MCF 10A (cell line): ENCODE measurements around the gene DXO. TPM values are rescaled to one million over a fixed set of nuclear protein-coding genes. Genes with fewer than 3 reads are reported as not detected.
A peak's percentile ranks its signal among the peaks of the same experiment; 100 is the strongest.
"Not testable (repeated sequence)": the region's sequence is repeated elsewhere in the genome, so short reads cannot be mapped to it uniquely, and the experiment has no call there.

ENCODE experiments used
- BruUV-seq: library from RNA; stranded (reverse); fragments of 400-500 nt; replicated peaks from 2 replicates; lab custom pipeline; 2021; lab: Mats Ljungman, UMichigan
- CTCF ChIA-PET: fragments of 300-600 bp; sonication (Branson Sonifier 250); formaldehyde crosslinking; extraction: SDS; loops from one replicate; lab custom pipeline; 2021; ENCODE audit warnings: antibody characterized with exemption, inconsistent platforms; lab: Yijun Ruan, JAX
- POLR2A ChIA-PET: fragments of 300-600, 350-650 bp; sonication (Branson Sonifier 250); formaldehyde crosslinking; extraction: SDS; loops from one replicate; lab custom pipeline; 2020; ENCODE audit warnings: antibody characterized with exemption, inconsistent platforms; lab: Yijun Ruan, JAX
- DNase-seq: peaks from one replicate; pipeline ENCODE4 v3.0.0-alpha.2; 2018; ENCODE audit not compliant: unreplicated experiment
- H3K27ac Mint-ChIP-seq: one replicate; pipeline ENCODE4 v1.8.0; 2022; ENCODE audit warnings: mild to moderate bottlenecking, low read depth, mixed read lengths; ENCODE audit not compliant: unreplicated experiment
- H3K27me3 Mint-ChIP-seq: one replicate; pipeline ENCODE4 v1.8.0; 2022; ENCODE audit warnings: mixed read lengths; ENCODE audit not compliant: insufficient read depth, unreplicated experiment
- H3K36me3 Mint-ChIP-seq: one replicate; pipeline ENCODE4 v1.8.0; 2022; ENCODE audit warnings: mild to moderate bottlenecking, moderate library complexity, mixed read lengths; ENCODE audit not compliant: insufficient read depth, unreplicated experiment
- H3K4me1 Mint-ChIP-seq: one replicate; pipeline ENCODE4 v1.8.0; 2022; ENCODE audit warnings: mixed read lengths; ENCODE audit not compliant: insufficient read depth, unreplicated experiment
- H3K4me3 Mint-ChIP-seq: one replicate; pipeline ENCODE4 v1.8.0; 2022; ENCODE audit warnings: mild to moderate bottlenecking, moderate library complexity, mixed read lengths; ENCODE audit not compliant: unreplicated experiment
- H3K9me3 Mint-ChIP-seq: one replicate; pipeline ENCODE4 v1.8.0; 2022; ENCODE audit warnings: mixed read lengths; ENCODE audit not compliant: unreplicated experiment
- intact Hi-C: fragments of 100-400 bp; cut with micrococcal nuclease; formaldehyde crosslinking; loops from 2 replicates; pipeline ENCODE4 v1.14.1; 2022
- total RNA-seq: library from RNA; stranded (reverse); gene quantifications from 2 replicates; pipeline ENCODE4 v1.2.3, GENCODE V29; 2022
- TF ChIP-seq, protein P1 (sequence below): fragments of 200-600 bp; IDR thresholded peaks from one replicate; pipeline ENCODE4 v1.8.0; 2022; ENCODE audit warnings: antibody characterized with exemption, mild to moderate bottlenecking; ENCODE audit not compliant: unreplicated experiment

DXO gene
- total RNA-seq, 1 experiment from 2014 or later = 41.4 TPM

DNA sequence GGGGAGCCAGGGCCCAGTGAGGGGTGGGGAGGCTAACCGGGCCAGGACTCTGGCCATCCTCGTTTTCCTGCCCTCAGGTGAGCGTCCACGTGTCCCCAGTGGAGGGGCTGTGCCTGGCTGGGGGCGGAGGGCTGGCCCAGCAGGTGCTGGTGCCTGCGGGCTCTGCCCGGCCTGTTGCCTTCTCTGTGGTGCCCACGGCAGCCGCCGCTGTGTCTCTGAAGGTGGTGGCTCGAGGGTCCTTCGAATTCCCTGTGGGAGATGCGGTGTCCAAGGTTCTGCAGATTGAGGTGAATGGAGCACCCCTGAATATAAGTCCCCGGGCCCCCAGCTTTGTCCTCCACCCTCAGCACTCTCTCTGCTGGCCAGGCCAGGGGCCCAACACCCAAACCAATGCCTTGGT lies 22.5 kb upstream of the DXO start:
- BruUV-seq, DNase-seq, CTCF ChIA-PET, H3K27me3 Mint-ChIP-seq, H3K4me3 Mint-ChIP-seq, intact Hi-C loops, H3K9me3 Mint-ChIP-seq, H3K4me1 Mint-ChIP-seq, POLR2A ChIA-PET, H3K27ac Mint-ChIP-seq, H3K36me3 Mint-ChIP-seq: not testable (repeated sequence)

GRCh38 chr6:31989363-31989762 lies 17.4 kb upstream of the DXO start:
- POLR2A ChIA-PET, BruUV-seq, H3K4me3 Mint-ChIP-seq, H3K4me1 Mint-ChIP-seq, DNase-seq, H3K36me3 Mint-ChIP-seq, H3K9me3 Mint-ChIP-seq, CTCF ChIA-PET, H3K27me3 Mint-ChIP-seq, intact Hi-C loops, H3K27ac Mint-ChIP-seq: not testable (repeated sequence)

DNA sequence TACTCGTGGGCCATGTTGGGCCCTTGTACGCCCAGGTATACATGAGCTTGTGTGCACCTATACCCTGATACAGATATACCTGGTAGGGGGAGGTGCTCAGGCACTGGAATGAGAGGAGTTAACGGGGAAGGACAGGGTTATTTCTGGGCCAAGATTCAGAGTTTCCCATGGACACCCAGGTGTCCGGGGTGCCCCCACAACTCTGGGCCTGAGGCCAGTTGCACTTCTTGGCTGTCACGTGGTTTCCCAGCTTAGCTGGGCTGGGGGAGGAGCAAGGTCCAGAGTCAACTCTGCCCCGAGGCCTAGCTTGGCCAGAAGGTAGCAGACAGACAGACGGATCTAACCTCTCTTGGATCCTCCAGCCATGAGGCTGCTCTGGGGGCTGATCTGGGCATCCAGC lies 9.8 kb upstream of the DXO start, which contains the start of gene C4A:
TSS of gene C4A (plus strand) at position 314 of the 400 bp plus-strand sequence. CDS start at position 365, 51 bp downstream.
- H3K27me3 Mint-ChIP-seq, H3K9me3 Mint-ChIP-seq, H3K4me1 Mint-ChIP-seq, DNase-seq, H3K27ac Mint-ChIP-seq, BruUV-seq, CTCF ChIA-PET, H3K36me3 Mint-ChIP-seq, H3K4me3 Mint-ChIP-seq, intact Hi-C loops, POLR2A ChIA-PET: not testable (repeated sequence)

DNA sequence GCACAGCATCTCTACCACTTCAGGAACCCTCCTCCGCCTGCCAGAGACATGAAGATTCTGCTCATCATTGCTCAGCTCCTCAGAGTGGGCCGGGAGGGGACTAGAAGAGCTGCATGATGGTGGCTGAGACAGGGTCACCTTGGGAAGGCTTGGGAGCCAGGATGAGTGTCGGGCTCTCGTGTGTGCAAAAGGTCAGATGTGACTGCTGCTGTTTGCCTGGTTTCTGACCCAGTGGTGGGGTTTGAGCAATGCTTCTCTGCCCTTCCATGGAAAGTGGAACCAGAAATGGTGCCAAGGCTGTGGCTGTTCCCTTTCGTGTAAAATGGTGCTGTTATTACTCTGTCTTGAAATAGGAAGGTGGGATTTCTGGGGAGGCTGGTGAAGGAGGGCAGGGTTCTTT lies 9.1 kb upstream of the DXO start:
- CTCF ChIA-PET, H3K27me3 Mint-ChIP-seq, H3K27ac Mint-ChIP-seq, BruUV-seq, H3K4me1 Mint-ChIP-seq, H3K36me3 Mint-ChIP-seq, H3K9me3 Mint-ChIP-seq, intact Hi-C loops, DNase-seq, H3K4me3 Mint-ChIP-seq: not testable (repeated sequence)
- POLR2A ChIA-PET = interaction anchor here (1.0 kb wide), 1 partner anchor 22 kb away, joined by 3 read pairs; the partner anchor contains the start of gene SKIC2

- H3K4me3 Mint-ChIP-seq, H3K36me3 Mint-ChIP-seq, intact Hi-C loops, H3K9me3 Mint-ChIP-seq, H3K27me3 Mint-ChIP-seq, BruUV-seq, DNase-seq, H3K4me1 Mint-ChIP-seq: not testable (repeated sequence)
- POLR2A ChIA-PET = interaction anchor here (0.5 to 1.0 kb wide), 2 partner anchors 21 to 133 kb away, joined by 3 read pairs; partner anchors contain the start of gene SKIC2
- CTCF ChIA-PET = interaction anchor here (0.6 kb wide), 1 partner anchor 10 kb away, joined by 3 read pairs; no protein-coding TSS in a partner anchor
- peak overlapping the region; percentile 6 for H3K27ac Mint-ChIP-seq
Observed at GRCh38 chr6:31980195-31980876, 8.4 kb upstream of the DXO start.

DNA sequence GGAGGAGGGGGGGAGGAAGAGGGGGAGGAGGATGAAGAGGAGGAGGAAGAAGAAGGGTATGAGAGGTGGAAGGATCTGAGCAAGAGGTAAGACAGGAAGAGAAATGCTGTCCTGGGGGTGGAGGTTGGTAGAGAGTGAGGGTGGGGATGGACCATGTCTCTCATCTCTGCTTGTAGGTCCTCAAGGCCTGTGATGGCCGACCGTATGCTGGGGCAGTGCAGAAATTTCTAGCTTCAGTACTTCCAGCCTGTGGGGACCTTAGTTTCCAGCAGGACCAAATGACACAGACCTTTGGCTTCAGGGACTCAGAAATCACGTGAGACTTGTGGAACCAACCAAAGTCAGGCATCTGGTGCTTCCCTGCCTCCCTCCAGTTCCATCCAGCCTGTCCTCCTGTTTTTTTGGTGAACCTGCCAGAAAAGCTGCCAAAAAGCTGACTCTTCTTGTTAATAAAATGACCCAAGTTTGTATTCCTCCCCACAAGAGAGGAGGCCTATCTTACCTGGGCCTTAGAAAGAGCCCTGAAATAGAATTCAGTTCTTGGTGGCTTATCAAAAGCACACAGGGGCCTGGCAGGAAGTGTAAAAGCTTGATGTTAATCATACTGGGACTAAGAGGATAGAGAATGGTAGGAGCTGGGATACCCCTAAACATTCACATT lies 7.4 kb upstream of the DXO start:
- CTCF ChIA-PET = interaction anchor here (0.6 to 0.7 kb wide), 3 partner anchors 9 to 142 kb away, joined by 3 to 4 read pairs (median 3); no protein-coding TSS in a partner anchor
- Mint-ChIP-seq H3K4me3 (no peak overlapping the region), H3K4me1 (no peaks in the 10 kb centered on the region), H3K9me3 (no peaks in the 10 kb centered on the region), H3K36me3 (peaks cover 13% of the 10 kb centered on the region), H3K27me3 (no peaks in the 10 kb centered on the region), H3K27ac (peak overlapping the region; percentile 6)
- no TSS peak for BruUV-seq
- intact Hi-C loops = loop anchor here (10.0 kb wide), 1 partner anchor 175 kb away; the partner anchor contains the start of genes PPT2 and PRRT1
- POLR2A ChIA-PET = interaction anchor here (0.6 kb wide), 1 partner anchor 216 kb away, joined by 3 read pairs; no protein-coding TSS in a partner anchor
- TF ChIP-seq, protein P1, sequence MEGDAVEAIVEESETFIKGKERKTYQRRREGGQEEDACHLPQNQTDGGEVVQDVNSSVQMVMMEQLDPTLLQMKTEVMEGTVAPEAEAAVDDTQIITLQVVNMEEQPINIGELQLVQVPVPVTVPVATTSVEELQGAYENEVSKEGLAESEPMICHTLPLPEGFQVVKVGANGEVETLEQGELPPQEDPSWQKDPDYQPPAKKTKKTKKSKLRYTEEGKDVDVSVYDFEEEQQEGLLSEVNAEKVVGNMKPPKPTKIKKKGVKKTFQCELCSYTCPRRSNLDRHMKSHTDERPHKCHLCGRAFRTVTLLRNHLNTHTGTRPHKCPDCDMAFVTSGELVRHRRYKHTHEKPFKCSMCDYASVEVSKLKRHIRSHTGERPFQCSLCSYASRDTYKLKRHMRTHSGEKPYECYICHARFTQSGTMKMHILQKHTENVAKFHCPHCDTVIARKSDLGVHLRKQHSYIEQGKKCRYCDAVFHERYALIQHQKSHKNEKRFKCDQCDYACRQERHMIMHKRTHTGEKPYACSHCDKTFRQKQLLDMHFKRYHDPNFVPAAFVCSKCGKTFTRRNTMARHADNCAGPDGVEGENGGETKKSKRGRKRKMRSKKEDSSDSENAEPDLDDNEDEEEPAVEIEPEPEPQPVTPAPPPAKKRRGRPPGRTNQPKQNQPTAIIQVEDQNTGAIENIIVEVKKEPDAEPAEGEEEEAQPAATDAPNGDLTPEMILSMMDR = no peak
- no peak for DNase-seq
